OCI-LY1 (cell line): Measurements from ENCODE around the gene TERT.

Experiments
- H2AFZ ChIP-seq: fragments of 200-600 bp; sonication (generic), shearing (Covaris generic); 2 replicates; pipeline ENCODE4 v1.6.0; 2014; ENCODE audit warnings: antibody characterized with exemption, mild to moderate bottlenecking, low read length
- H3F3A ChIP-seq: fragments of 200-600 bp; sonication (generic), shearing (Covaris generic); 2 replicates; pipeline ENCODE4 v1.6.0; 2014; ENCODE audit warnings: mild to moderate bottlenecking, antibody characterized with exemption, low read length, moderate library complexity; ENCODE audit not compliant: insufficient read depth
- H3K27ac ChIP-seq: fragments of 200-600 bp; sonication (generic); 2 replicates; pipeline ENCODE4 v1.5.1; 2014; ENCODE audit warnings: low read length, mixed run types, mild to moderate bottlenecking, low read depth; ENCODE audit not compliant: poor library complexity, severe bottlenecking
- H3K27me3 ChIP-seq: fragments of 200-600 bp; sonication (generic); 2 replicates; pipeline ENCODE4 v1.6.0; 2014; ENCODE audit warnings: antibody characterized with exemption, mild to moderate bottlenecking, low read length, moderate library complexity; ENCODE audit not compliant: insufficient read depth
- H3K36me3 ChIP-seq: fragments of 200-600 bp; sonication (generic); 2 replicates; pipeline ENCODE4 v1.6.1; 2014; ENCODE audit warnings: mild to moderate bottlenecking, antibody characterized with exemption, low read length, moderate library complexity, mixed read lengths; ENCODE audit not compliant: insufficient read depth
- H3K4me1 ChIP-seq: fragments of 200-600 bp; sonication (generic); 2 replicates; pipeline ENCODE4 v1.5.1; 2014; ENCODE audit warnings: mild to moderate bottlenecking, low read length, moderate library complexity; ENCODE audit not compliant: insufficient read depth, severe bottlenecking
- H3K4me2 ChIP-seq: fragments of 200-600 bp; sonication (generic), shearing (Covaris generic); 2 replicates; pipeline ENCODE4 v1.6.1; 2014; ENCODE audit warnings: low read length
- H3K4me3 ChIP-seq: fragments of 200-600 bp; sonication (generic); 2 replicates; pipeline ENCODE4 v1.5.1; 2014; ENCODE audit warnings: low read length, low read depth, mild to moderate bottlenecking, mixed read lengths; ENCODE audit not compliant: poor library complexity, severe bottlenecking
- H3K79me2 ChIP-seq: fragments of 200-600 bp; shearing (Covaris generic); 2 replicates; pipeline ENCODE4 v1.6.1; 2016; ENCODE audit warnings: mixed run types, low read length, mixed read lengths; ENCODE audit not compliant: insufficient read depth
- H3K9ac ChIP-seq: fragments of 200-600 bp; sonication (generic), shearing (Covaris generic); 2 replicates; pipeline ENCODE4 v1.6.1; 2014; ENCODE audit warnings: mild to moderate bottlenecking, low read length, mixed read lengths
- H3K9me2 ChIP-seq: fragments of 200-600 bp; sonication (generic), shearing (Covaris generic); 2 replicates; pipeline ENCODE4 v1.6.1; 2014; ENCODE audit warnings: low read depth, mild to moderate bottlenecking, low read length, mixed read lengths
- H3K9me3 ChIP-seq: fragments of 200-600 bp; shearing (Covaris generic); 2 replicates; pipeline ENCODE4 v1.6.1; 2014; ENCODE audit warnings: low read length, mixed read lengths
- H4K20me1 ChIP-seq: fragments of 200-600 bp; sonication (generic), shearing (Covaris generic); 2 replicates; pipeline ENCODE4 v1.6.0; 2016; ENCODE audit warnings: mild to moderate bottlenecking, low read length; ENCODE audit not compliant: insufficient read depth
- CTCF ChIP-seq: fragments of 200-600 bp; sonication (generic), shearing (Covaris generic); IDR thresholded peaks from 2 replicates; pipeline ENCODE4 v1.5.1; 2017; ENCODE audit warnings: mild to moderate bottlenecking, antibody characterized with exemption, low read length, moderate library complexity, mixed read lengths
- EZH2 ChIP-seq: fragments of 200-600 bp; sonication (generic), shearing (Covaris generic); IDR thresholded peaks from 2 replicates; pipeline ENCODE4 v1.8.0; 2017; ENCODE audit warnings: borderline replicate concordance, mixed run types, mild to moderate bottlenecking, antibody characterized with exemption, low read length, moderate library complexity, mixed read lengths

TERT gene

GRCh38 chr5:1245905-1246576 lies 48.8 kb downstream of the TERT start:
- Histone ChIP-seq H3K27ac (no peak overlapping the region), H3K9me2 (no peaks in the 10 kb centered on the region), H3K4me2 (no peak overlapping the region), H2AFZ (no peak overlapping the region), H4K20me1 (no peaks in the 10 kb centered on the region), H3K4me3 (no peak overlapping the region), H3K27me3 (peaks cover 3% of the 10 kb centered on the region; the same call in 1 of the 2 replicates), H3K9ac (no peak overlapping the region), H3F3A (no peaks in the 10 kb centered on the region), H3K79me2 (no peaks in the 10 kb centered on the region), H3K36me3 (no peaks in the 10 kb centered on the region), H3K9me3 (no peaks in the 10 kb centered on the region), H3K4me1 (no peaks in the 10 kb centered on the region)
- TF ChIP-seq EZH2, result no peak
- TF ChIP-seq CTCF, result no peak

GRCh38 chr5:1244976-1245375 lies 49.9 kb downstream of the TERT start:
- H3K27me3 ChIP-seq, result no peaks in the 10 kb centered on the region; the same call in 1 of the 2 replicates

GRCh38 chr5:1244255-1244654 lies 50.6 kb downstream of the TERT start:
- no peaks in the 10 kb centered on the region for H3K36me3 ChIP-seq
- H3K9me3 ChIP-seq, result no peaks in the 10 kb centered on the region
- H3F3A ChIP-seq, result no peaks in the 10 kb centered on the region
- H4K20me1 ChIP-seq, result no peaks in the 10 kb centered on the region
- no peaks in the 10 kb centered on the region for H3K9me2 ChIP-seq
- no peak overlapping the region for H3K27ac ChIP-seq
- H3K27me3 ChIP-seq, result no peaks in the 10 kb centered on the region
- H3K9ac ChIP-seq, result no peak overlapping the region
- no peaks in the 10 kb centered on the region for H3K79me2 ChIP-seq
- no peak overlapping the region for H3K4me2 ChIP-seq
- TF ChIP-seq CTCF, result no peak
- TF ChIP-seq EZH2, result no peak
- H3K4me3 ChIP-seq, result no peak overlapping the region
- no peak overlapping the region for H2AFZ ChIP-seq
- H3K4me1 ChIP-seq, result no peaks in the 10 kb centered on the region

More at GRCh38 chr5:1244976-1245375, 49.9 kb downstream of the TERT start:
- no peak overlapping the region for H3K9ac ChIP-seq
- H4K20me1 ChIP-seq, result no peaks in the 10 kb centered on the region
- no peaks in the 10 kb centered on the region for H3K9me3 ChIP-seq
- no peaks in the 10 kb centered on the region for H3F3A ChIP-seq
- H3K4me3 ChIP-seq, result no peak overlapping the region
- TF ChIP-seq EZH2, result no peak
- TF ChIP-seq CTCF, result no peak
- H3K4me1 ChIP-seq, result no peaks in the 10 kb centered on the region
- no peaks in the 10 kb centered on the region for H3K79me2 ChIP-seq
- H3K9me2 ChIP-seq, result no peaks in the 10 kb centered on the region
- H3K4me2 ChIP-seq, result no peak overlapping the region
- H3K27ac ChIP-seq, result no peak overlapping the region
- H2AFZ ChIP-seq, result no peak overlapping the region
- H3K36me3 ChIP-seq, result no peaks in the 10 kb centered on the region
